K562 (cell line): Measurements from ENCODE around the gene RHOT1. TPM values are rescaled to one million over a fixed set of nuclear protein-coding genes. Genes with fewer than 3 reads are reported as not detected.

ENCODE experiments used
- CBFB ChIP-seq: sonication (generic); formaldehyde crosslinking; IDR thresholded peaks from 2 replicates; pipeline ENCODE4 v1.4.0; 2020; ENCODE audit warnings: mild to moderate bottlenecking, missing genetic modification reagents
- CHCHD3 ChIP-seq: fragments of 250-450 bp; sonication (Bioruptor Pico); IDR thresholded peaks from 2 replicates; pipeline ENCODE4 v2.1.2; 2022; ENCODE audit warnings: mild to moderate bottlenecking
- DMBX1 ChIP-seq: fragments of 250-450 bp; sonication (Bioruptor Pico); IDR thresholded peaks from 2 replicates; pipeline ENCODE4 v1.8.0; 2022; ENCODE audit warnings: inconsistent platforms, mild to moderate bottlenecking, moderate library complexity, borderline replicate concordance
- E2F1 ChIP-seq: sonication (generic); formaldehyde crosslinking; IDR thresholded peaks from 2 replicates; pipeline ENCODE4 v1.8.1; 2023; ENCODE audit warnings: mild to moderate bottlenecking, missing genetic modification reagents, moderate library complexity
- HINFP ChIP-seq: fragments of 450-650 bp; conservative IDR thresholded peaks from 2 replicates; pipeline ENCODE4 v1.6.1; 2016; ENCODE audit warnings: missing genetic modification characterization, low read depth, mild to moderate bottlenecking, control low read depth, missing compliant biosample characterization
- KDM4B ChIP-seq, 2 experiments: fragments of 450-650 bp in 1 of 2; sonication (generic) in 1 of 2; IDR thresholded peaks; 2 replicates each; pipeline ENCODE4 v1.6.1; 2016 to 2017; ENCODE audit warnings: borderline replicate concordance in 2 of 2, antibody characterized with exemption in 1 of 2, low read depth in 1 of 2, mild to moderate bottlenecking in 1 of 2
- KDM5B ChIP-seq: fragments of 200-600 bp; sonication (generic); IDR thresholded peaks from 2 replicates; pipeline ENCODE4 v1.6.1; 2012; ENCODE audit warnings: low read depth, mild to moderate bottlenecking, moderate library complexity, low read length, control low read depth, inconsistent platforms; ENCODE audit not compliant: insufficient replicate concordance
- MEF2D ChIP-seq: conservative IDR thresholded peaks from 2 replicates; pipeline ENCODE4 v1.6.1; 2016; ENCODE audit warnings: low read depth, missing genetic modification characterization, missing compliant biosample characterization
- MEIS2 ChIP-seq: fragments of 450-650 bp; IDR thresholded peaks from 2 replicates; pipeline ENCODE4 v1.6.1; 2014; ENCODE audit warnings: mild to moderate bottlenecking; ENCODE audit not compliant: partially characterized antibody
- NR4A1 ChIP-seq, 2 experiments: fragments of 250-450 bp in 1 of 2; fragments of 450-650 bp in 1 of 2; sonication (Bioruptor Pico) in 1 of 2; IDR thresholded peaks; 2 replicates each; pipeline versions ENCODE4 v1.4.0 to v1.6.1; 2016 to 2020; ENCODE audit warnings: mild to moderate bottlenecking in 2 of 2, missing compliant biosample characterization in 1 of 2, missing genetic modification characterization in 1 of 2, moderate library complexity in 1 of 2
- PHF20 ChIP-seq: fragments of 450-650 bp; IDR thresholded peaks from 2 replicates; pipeline ENCODE4 v1.6.1; 2018; ENCODE audit not compliant: partially characterized antibody
- POLR3G ChIP-seq: IDR thresholded peaks from 2 replicates; pipeline ENCODE4 v1.6.1; 2011; ENCODE audit not compliant: insufficient read length, insufficient replicate concordance; ENCODE audit errors: extremely low read depth
- RBBP5 ChIP-seq: fragments of 200-600 bp; sonication (generic); IDR thresholded peaks from 2 replicates; pipeline ENCODE4 v1.6.1; 2012; ENCODE audit warnings: borderline replicate concordance, mild to moderate bottlenecking, low read length, control low read depth, inconsistent platforms; ENCODE audit not compliant: insufficient read depth, poor library complexity, severe bottlenecking
- SMARCC2 ChIP-seq: fragments of 450-650 bp; IDR thresholded peaks from 2 replicates; pipeline ENCODE4 v1.6.1; 2017; ENCODE audit warnings: antibody characterized with exemption, moderate library complexity, mild to moderate bottlenecking, low read depth
- YBX1 ChIP-seq: fragments of 450-650 bp; IDR thresholded peaks from 2 replicates; pipeline ENCODE4 v1.7.1; 2016; ENCODE audit warnings: mild to moderate bottlenecking
- ZBTB12 ChIP-seq: fragments of 250-450 bp; sonication (Bioruptor Pico); IDR thresholded peaks from 2 replicates; pipeline ENCODE4 v1.4.0; 2020
- ZBTB49 ChIP-seq: sonication (generic); formaldehyde crosslinking; IDR thresholded peaks from 2 replicates; pipeline ENCODE4 v1.8.0; 2022; ENCODE audit warnings: missing genetic modification reagents, mild to moderate bottlenecking, borderline replicate concordance
- ZFPM2 ChIP-seq: fragments of 250-450 bp; sonication (Bioruptor Pico); IDR thresholded peaks from 2 replicates; pipeline ENCODE4 v1.5.1; 2022; ENCODE audit warnings: mild to moderate bottlenecking
- polyA plus RNA-seq, 8 experiments: library from polyadenylated mRNA; depleted of rRNA in 4 of 8; stranded (reverse) in 5 of 8; unstranded in 3 of 8; fragments of >200 nt; fragmentation: Nextera tagmentation in 2 of 8; fragmentation: Illumina TruSeq in 1 of 8; extraction: Ambion mirVana in 2 of 8; extraction: Trizol in 1 of 8; gene quantifications; 2 replicates each; pipeline versions ENCODE4 v1.2.1 to v1.2.3, GENCODE V29; 2011 to 2014; ENCODE audit warnings: inconsistent platforms in 1 of 8, missing spikeins in 1 of 8
- total RNA-seq, 7 experiments: library from RNA; depleted of rRNA in 6 of 7; stranded (reverse); fragments of >200 nt in 6 of 7; fragmentation: Illumina TruSeq in 2 of 7; extraction: Trizol in 2 of 7; gene quantifications; 2 replicates each; pipeline versions ENCODE4 v1.2.1 to v1.2.3, GENCODE V29; 2011 to 2021; ENCODE audit warnings: low replicate concordance in 1 of 7

Gene RHOT1
- total and polyA plus RNA-seq, 9 of the 15 experiments (the other 6 are each of a cell fraction or from before 2014, with no cell fraction given) = 23.0 to 101 (median 32.2) TPM

DNA sequence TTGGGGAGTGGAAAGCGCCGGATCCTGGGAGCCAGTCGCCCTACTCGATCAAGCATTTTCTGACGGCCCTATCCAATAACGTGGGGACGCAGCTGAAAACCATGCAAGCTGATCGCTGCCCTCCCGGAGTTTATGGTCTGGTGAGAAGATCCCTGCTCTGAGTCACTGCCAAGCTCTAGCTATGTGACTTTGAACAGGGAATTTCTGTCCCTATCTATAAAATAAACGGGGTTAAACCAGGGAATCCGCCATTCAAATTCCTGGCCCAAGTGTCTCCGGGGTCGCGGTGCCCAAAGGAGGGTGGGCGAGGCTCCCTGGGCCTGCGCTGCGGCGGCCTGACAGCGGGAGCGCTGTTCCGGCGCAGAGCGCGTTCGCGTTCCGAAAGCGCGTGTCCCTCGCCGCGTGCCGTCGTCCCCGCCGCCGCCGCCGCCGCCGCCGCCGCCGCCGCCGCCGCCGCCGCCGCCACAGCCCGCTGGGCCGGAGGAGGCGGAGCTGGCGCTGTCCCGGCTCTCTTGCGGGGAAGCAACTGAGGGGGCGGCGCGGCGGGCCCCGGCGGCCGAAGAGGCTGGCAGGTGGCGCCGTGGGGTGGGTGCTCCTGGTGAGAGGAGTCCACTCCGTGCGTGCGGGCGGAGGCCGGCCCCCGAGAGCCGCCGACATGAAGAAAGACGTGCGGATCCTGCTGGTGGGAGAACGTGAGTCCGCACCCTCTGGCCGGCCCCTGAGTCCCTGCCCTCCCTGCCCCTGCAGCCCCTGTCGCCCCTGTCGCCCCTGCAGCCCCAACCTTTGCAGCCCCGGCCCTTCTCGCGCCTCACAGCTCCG, at the start of gene RHOT1 (continued):
- no peak for TF ChIP-seq YBX1
- TF ChIP-seq POLR3G = no peak
- TF ChIP-seq KDM4B (IDR thresholded peaks at IDR 0.05; ENCODE audit: borderline replicate concordance in 2 of 2, low read depth in 1 of 2) = no peak
- TF ChIP-seq E2F1 (CRISPR knock-in tag) = no peak
- 0 out of 2 replicates have a peak, but pooled peaks have one; percentile 22 for TF ChIP-seq ZFPM2 (CRISPR knock-in tag)
- TF ChIP-seq CHCHD3 (CRISPR knock-in tag) = no peak
- no peak for TF ChIP-seq PHF20
- TF ChIP-seq NR4A1 (CRISPR knock-in tag; IDR thresholded peaks at IDR 0.05) = no peak
- TF ChIP-seq NR4A1 (tag; IDR thresholded peaks at IDR 0.05) = no peak
- no peak for TF ChIP-seq MEF2D (tag)
- TF ChIP-seq ZBTB12 (CRISPR knock-in tag) = no peak
- peak; percentile 57 for TF ChIP-seq KDM5B
- no peak for TF ChIP-seq ZBTB49
- no peak for TF ChIP-seq DMBX1 (CRISPR knock-in tag)
- no peak for TF ChIP-seq RBBP5
- TF ChIP-seq SMARCC2 = no peak; the same call in 1 of the 2 replicates
- no peak for TF ChIP-seq CBFB (CRISPR knock-in tag)
- TF ChIP-seq HINFP (tag) = no peak
- peak; percentile 16 for TF ChIP-seq MEIS2
